Body of pancreas (tissue), 4 donors: ENCODE results near the gene ANKS1B. TPM values are rescaled to one million over a fixed set of nuclear protein-coding genes. Genes with fewer than 3 reads are reported as not detected.

Source experiments
- ATAC-seq: fragments of 150-250 bp; one replicate; pipeline ENCODE4 v1.9.1; 2016
- DNase-seq, 4 donors: peaks; one replicate each; pipeline ENCODE4 v3.0.0-alpha.2; 2019
- H3K27ac ChIP-seq, 4 donors: fragments of 200-600 bp; sonication (generic); 1 replicate in 3 of 4; 2 replicates in 1 of 4; pipeline versions ENCODE4 v1.5.1 to v1.6.1; 2016 to 2019; ENCODE audit warnings: mild to moderate bottlenecking in 1 of 4, mixed read lengths in 1 of 4, moderate library complexity in 1 of 4
- H3K27me3 ChIP-seq, 2 donors: fragments of 200-600 bp; sonication (generic); one replicate each; pipeline ENCODE4 v1.6.0; 2016; ENCODE audit warnings: mild to moderate bottlenecking in 1 of 2
- H3K36me3 ChIP-seq, 2 donors: fragments of 200-600 bp; sonication (generic); replicated peaks in 1 of 2; 2 replicates each; pipeline ENCODE4 v1.5.1; 2016; ENCODE audit warnings: low read depth in 2 of 2; ENCODE audit not compliant: insufficient read depth in 1 of 2
- H3K4me1 ChIP-seq: fragments of 200-600 bp; sonication (generic); one replicate; pipeline ENCODE4 v1.6.0; 2016
- H3K4me3 ChIP-seq, 2 donors: fragments of 200-600 bp; sonication (generic); 1 replicate in 1 of 2; 2 replicates in 1 of 2; pipeline ENCODE4 v1.5.1; 2016 to 2019
- H3K9me3 ChIP-seq, 3 donors: fragments of 200-600 bp; sonication (generic); 1 replicate in 2 of 3; 2 replicates in 1 of 3; pipeline ENCODE4 v1.5.1; 2016
- POLR2A ChIP-seq, 3 donors: fragments of 450-650 bp; IDR thresholded peaks; one replicate each; pipeline ENCODE4 v1.6.1; 2016; ENCODE audit warnings: antibody characterized with exemption in 3 of 3, mild to moderate bottlenecking in 2 of 3
- WGBS, 2 donors: methylation state at CpG; one replicate each; pipeline ENCODE4 v1.1.5; 2017; 5-methylcytosine and 5-hydroxymethylcytosine counted together
- intact Hi-C: fragments of 100-400 bp; cut with DNase I; formaldehyde crosslinking; loops from one replicate; pipeline ENCODE4 v1.15.1; 2023
- total RNA-seq, 2 donors: library from RNA; depleted of rRNA; stranded (reverse); fragments of >200 nt; gene quantifications; one replicate each; pipeline ENCODE4 v1.1.0, GENCODE V29; 2016
- TF ChIP-seq, protein P1 (sequence below), 7 experiments: fragments of 450-650 bp in 4 of 7; fragments of 200-600 bp in 3 of 7; sonication (generic) in 3 of 7; IDR thresholded peaks; one replicate each; pipeline ENCODE4 v1.5.1; 2016 to 2019; ENCODE audit warnings: antibody characterized with exemption in 7 of 7

The ANKS1B gene
- total RNA-seq, 2 donors from 2014 or later = 2.1 to 10.2 TPM

DNA sequence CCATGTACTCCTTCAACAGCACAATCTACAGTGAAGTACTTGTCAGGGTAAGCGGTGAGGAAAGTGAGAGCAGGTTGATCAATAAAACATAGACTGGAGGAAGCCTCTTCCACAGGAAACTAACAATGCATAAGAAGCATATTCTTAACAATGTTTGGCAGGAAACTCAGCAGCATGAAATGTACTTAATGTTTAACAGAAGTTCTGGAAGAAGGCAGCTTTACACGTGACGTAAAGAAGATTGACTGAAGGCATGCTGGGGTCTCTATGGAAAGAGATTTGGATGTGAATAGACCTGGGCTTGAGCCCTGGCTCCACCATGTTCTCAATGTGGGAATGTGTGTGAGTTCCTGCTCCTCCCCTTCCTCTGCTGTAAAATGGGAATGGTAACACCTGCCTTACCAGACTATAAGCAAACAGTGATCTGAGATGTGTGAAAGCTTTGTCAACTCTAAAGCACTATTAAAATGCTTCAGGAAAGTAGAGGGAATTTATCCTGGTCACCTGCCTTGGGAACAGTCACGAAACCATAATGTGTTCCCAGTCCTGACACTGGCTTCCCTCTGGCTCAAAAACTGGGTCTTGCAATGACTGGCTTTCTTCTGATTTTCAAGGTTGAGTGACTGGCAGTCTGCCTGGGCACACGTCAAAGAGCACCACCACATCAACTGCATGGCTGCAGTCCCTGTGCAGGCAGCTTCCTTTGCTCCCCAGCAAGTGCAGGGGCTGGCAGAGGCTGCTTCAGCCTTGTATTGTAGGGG lies 955.0 kb downstream of the ANKS1B start:
- ATAC-seq (peak; percentile 85), DNase-seq (peak; percentile 72 to 84 (median 81))
- intact Hi-C loops = no loop called here
- TF ChIP-seq, protein P1, sequence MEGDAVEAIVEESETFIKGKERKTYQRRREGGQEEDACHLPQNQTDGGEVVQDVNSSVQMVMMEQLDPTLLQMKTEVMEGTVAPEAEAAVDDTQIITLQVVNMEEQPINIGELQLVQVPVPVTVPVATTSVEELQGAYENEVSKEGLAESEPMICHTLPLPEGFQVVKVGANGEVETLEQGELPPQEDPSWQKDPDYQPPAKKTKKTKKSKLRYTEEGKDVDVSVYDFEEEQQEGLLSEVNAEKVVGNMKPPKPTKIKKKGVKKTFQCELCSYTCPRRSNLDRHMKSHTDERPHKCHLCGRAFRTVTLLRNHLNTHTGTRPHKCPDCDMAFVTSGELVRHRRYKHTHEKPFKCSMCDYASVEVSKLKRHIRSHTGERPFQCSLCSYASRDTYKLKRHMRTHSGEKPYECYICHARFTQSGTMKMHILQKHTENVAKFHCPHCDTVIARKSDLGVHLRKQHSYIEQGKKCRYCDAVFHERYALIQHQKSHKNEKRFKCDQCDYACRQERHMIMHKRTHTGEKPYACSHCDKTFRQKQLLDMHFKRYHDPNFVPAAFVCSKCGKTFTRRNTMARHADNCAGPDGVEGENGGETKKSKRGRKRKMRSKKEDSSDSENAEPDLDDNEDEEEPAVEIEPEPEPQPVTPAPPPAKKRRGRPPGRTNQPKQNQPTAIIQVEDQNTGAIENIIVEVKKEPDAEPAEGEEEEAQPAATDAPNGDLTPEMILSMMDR (IDR thresholded peaks at IDR 0.05) = no peak
- peak in 1 of 3 donors; percentile 12 for TF ChIP-seq POLR2A (IDR thresholded peaks at IDR 0.05)
- H3K36me3 ChIP-seq = no peaks in the 10 kb centered on the region
- peak overlapping the region; percentile 31 to 67 (median 52) for H3K27ac ChIP-seq
- H3K4me3 ChIP-seq = no peak overlapping the region
- no peaks in the 10 kb centered on the region for H3K27me3 ChIP-seq
- WGBS, 2 donors = 22 to 24% methylated on average over 4 to 5 of the region's 5 CpGs
- no peaks in the 10 kb centered on the region for H3K9me3 ChIP-seq
- H3K4me1 ChIP-seq = peaks cover 15% of the 10 kb centered on the region

DNA sequence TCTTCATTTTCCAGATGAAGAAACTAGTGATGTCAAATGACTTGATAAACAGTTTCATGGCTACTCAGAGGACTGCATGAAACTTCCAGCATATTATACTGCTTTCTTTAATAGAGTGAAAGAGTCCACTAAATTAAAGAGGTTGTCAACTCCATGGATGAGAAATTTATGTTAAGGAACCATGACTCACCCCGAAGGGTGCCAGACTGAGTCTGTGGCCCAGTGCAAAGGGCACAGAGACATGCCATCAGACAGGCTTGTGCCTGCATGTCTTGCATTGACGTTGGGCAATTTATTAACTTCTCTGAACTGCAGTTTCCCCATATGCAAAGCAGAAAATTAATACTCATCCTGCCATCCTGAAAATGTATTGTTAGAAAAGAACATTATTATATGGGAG lies 957.3 kb downstream of the ANKS1B start:
- intact Hi-C loops = no loop called here
- TF ChIP-seq, protein P1 (IDR thresholded peaks at IDR 0.05) = no peak
- TF ChIP-seq POLR2A (IDR thresholded peaks at IDR 0.05) = no peak
- Histone ChIP-seq H3K27ac (no peak overlapping the region), H3K36me3 (no peaks in the 10 kb centered on the region), H3K27me3 (no peaks in the 10 kb centered on the region), H3K4me3 (no peak overlapping the region), H3K9me3 (no peaks in the 10 kb centered on the region), H3K4me1 (peaks cover 15% of the 10 kb centered on the region)
- DNase-seq (no peak), ATAC-seq (no peak)
- 72 to 77% methylated on average over 2 of the region's 2 CpGs for WGBS, 2 donors

DNA sequence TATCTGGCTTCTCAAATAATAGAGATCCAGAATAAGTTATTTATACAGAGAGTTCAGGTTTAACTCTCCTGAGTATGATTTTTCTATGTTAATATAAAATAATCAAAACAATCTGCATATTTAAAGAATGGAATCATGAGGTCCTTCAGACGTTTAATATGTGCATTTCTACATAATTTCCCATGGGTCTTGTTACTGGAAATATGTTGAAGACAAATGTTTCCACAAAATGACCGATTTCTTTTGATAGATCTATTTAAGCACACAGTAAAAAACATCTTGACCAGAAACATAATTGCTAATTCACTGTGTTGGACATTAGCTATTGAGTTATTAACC lies 957.7 kb downstream of the ANKS1B start:
- 63% methylated on average over 2 of the region's 2 CpGs for WGBS, 2 donors
- intact Hi-C loops = no loop called here
- TF ChIP-seq, protein P1 (IDR thresholded peaks at IDR 0.05) = no peak
- TF ChIP-seq POLR2A (IDR thresholded peaks at IDR 0.05) = no peak

DNA sequence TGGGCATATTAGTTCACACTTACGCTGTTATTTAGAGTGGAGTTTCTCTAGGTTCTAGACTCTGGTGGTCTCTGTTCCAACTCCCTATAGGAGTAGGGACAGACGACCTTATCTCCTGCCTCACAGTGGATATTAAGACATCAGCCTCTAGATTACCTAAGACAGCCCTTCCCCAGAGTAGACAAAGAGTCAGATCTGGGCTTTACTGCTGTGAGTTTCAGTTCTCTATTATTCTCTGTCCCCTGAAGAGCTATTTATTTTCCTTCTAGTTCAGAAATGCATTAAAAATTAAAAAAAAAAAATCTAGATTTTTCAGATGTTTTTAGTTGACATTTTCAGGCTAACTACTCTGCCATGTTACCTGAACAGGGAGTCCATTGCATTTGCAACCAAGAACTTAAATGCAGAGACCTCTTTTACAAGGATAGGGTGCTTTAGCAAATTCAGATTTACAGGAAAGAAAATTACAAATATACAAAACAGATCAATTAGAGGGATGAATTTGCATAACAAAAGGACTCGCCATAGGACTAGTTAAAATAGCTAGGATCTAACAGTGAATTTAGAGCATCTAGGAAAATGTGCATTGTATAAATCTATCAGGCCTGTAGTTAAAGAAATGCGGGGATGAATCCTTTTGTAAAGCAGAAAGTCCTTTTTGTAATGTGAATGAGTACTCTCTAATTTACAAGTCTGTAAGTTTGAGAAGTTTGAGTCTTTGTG lies 958.2 kb downstream of the ANKS1B start:
- no peak overlapping the region for H3K27ac ChIP-seq
- intact Hi-C loops = no loop called here
- ATAC-seq = no peak
- H3K4me1 ChIP-seq = peaks cover 15% of the 10 kb centered on the region
- H3K4me3 ChIP-seq = no peak overlapping the region
- WGBS, 2 donors = 79 to 87% methylated on average over 4 of the region's 4 CpGs
- no peaks in the 10 kb centered on the region for H3K27me3 ChIP-seq
- H3K9me3 ChIP-seq = no peaks in the 10 kb centered on the region
- H3K36me3 ChIP-seq = no peaks in the 10 kb centered on the region
- no peak for TF ChIP-seq POLR2A (IDR thresholded peaks at IDR 0.05)
- TF ChIP-seq, protein P1 (IDR thresholded peaks at IDR 0.05) = no peak
- DNase-seq = no peak

More for the DNA sequence above, 957.7 kb downstream of the ANKS1B start:
- Histone ChIP-seq H3K27me3 (no peaks in the 10 kb centered on the region), H3K4me3 (no peak overlapping the region), H3K4me1 (peaks cover 15% of the 10 kb centered on the region), H3K9me3 (no peaks in the 10 kb centered on the region), H3K27ac (no peak overlapping the region), H3K36me3 (no peaks in the 10 kb centered on the region)
- no peak for ATAC-seq
- no peak for DNase-seq
